Activated CD4-positive, alpha-beta T cell treated with anti-CD3 and anti-CD28 coated beads, Interleukin-2, amount 10 ng/mL, durations not matched to agents 7 days and 5 days (primary cell): Measurements from ENCODE around the gene SPCS1. TPM values are rescaled to one million over a fixed set of nuclear protein-coding genes. Genes with fewer than 3 reads are reported as not detected.

Source experiments
- CTCF ChIA-PET: fragments of 350-600 bp; sonication (Branson Sonifier 250); formaldehyde crosslinking; loops from one replicate; lab custom pipeline; 2021; ENCODE audit warnings: antibody characterized with exemption; lab: Charles Lee
- POLR2A ChIA-PET: fragments of 350-600 bp; sonication (Branson Sonifier 250); formaldehyde crosslinking; loops from one replicate; lab custom pipeline; 2021; ENCODE audit warnings: antibody characterized with exemption; lab: Charles Lee
- DNase-seq: peaks from one replicate; pipeline ENCODE4 v3.0.0-alpha.2; 2020
- H3K27ac Mint-ChIP-seq: one replicate; pipeline ENCODE4 v1.8.0; 2021; ENCODE audit warnings: mild to moderate bottlenecking, moderate library complexity, mixed read lengths
- H3K27me3 Mint-ChIP-seq: one replicate; pipeline ENCODE4 v1.8.0; 2021; ENCODE audit warnings: mixed read lengths
- H3K36me3 Mint-ChIP-seq: one replicate; pipeline ENCODE4 v1.8.0; 2021; ENCODE audit warnings: low read depth, mixed read lengths
- H3K4me1 Mint-ChIP-seq: one replicate; pipeline ENCODE4 v1.8.0; 2021; ENCODE audit warnings: mixed read lengths
- H3K4me3 Mint-ChIP-seq: one replicate; pipeline ENCODE4 v1.8.0; 2021; ENCODE audit warnings: mild to moderate bottlenecking, moderate library complexity, mixed read lengths
- H3K9me3 Mint-ChIP-seq: one replicate; pipeline ENCODE4 v1.8.0; 2021; ENCODE audit warnings: mixed read lengths
- total RNA-seq, 2 experiments: library from RNA; stranded (reverse); gene quantifications; one replicate each; pipeline ENCODE4 v1.2.3, GENCODE V29; 2021

Gene SPCS1
- total RNA-seq, 2 experiments from 2014 or later: 97.0 to 102 TPM

GRCh38 chr3:52754373-52754772, 48.5 kb downstream of the SPCS1 start:
- Mint-ChIP-seq H3K9me3 (no peaks in the 10 kb centered on the region), H3K36me3 (peaks cover 31% of the 10 kb centered on the region), H3K27me3 (no peaks in the 10 kb centered on the region), H3K4me1 (no peaks in the 10 kb centered on the region), H3K27ac (no peak overlapping the region), H3K4me3 (no peak overlapping the region)
- ChIA-PET POLR2A (no interaction called here), CTCF (interaction anchor here (0.6 kb wide), 1 partner anchor 793 kb away, joined by 3 read pairs; no protein-coding TSS in a partner anchor)
- no peak for DNase-seq

GRCh38 chr3:52756141-52756540, 50.2 kb downstream of the SPCS1 start:
- no peaks in the 10 kb centered on the region for H3K27me3 Mint-ChIP-seq
- DNase-seq: no peak
- H3K27ac Mint-ChIP-seq: no peak overlapping the region
- H3K4me3 Mint-ChIP-seq: no peak overlapping the region
- ChIA-PET POLR2A (no interaction called here), CTCF (no interaction called here)
- no peaks in the 10 kb centered on the region for H3K4me1 Mint-ChIP-seq
- peaks cover 28% of the 10 kb centered on the region for H3K36me3 Mint-ChIP-seq
- H3K9me3 Mint-ChIP-seq: no peaks in the 10 kb centered on the region

Other genes starting within 250 kb of the SPCS1 start
- gene STAB1, start 210.8 kb upstream of the SPCS1 start, total RNA-seq: under 1 TPM; 0.02 to 0.15 TPM
- gene NT5DC2, start 172.2 kb upstream of the SPCS1 start, total RNA-seq: 10 to 100 TPM; 22.1 to 23.8 TPM
- gene UQCC5, start 169.5 kb upstream of the SPCS1 start, total RNA-seq: 10 to 100 TPM in 1 of 2 experiments, 1 to 10 TPM in 1; 8.5 to 11.7 TPM
- 10 to 100 TPM; 88.9 to 97.7 TPM for gene PBRM1, start 20.2 kb upstream of the SPCS1 start, total RNA-seq
- 10 to 100 TPM; 74.8 to 79.1 TPM for gene GNL3, start 20.1 kb upstream of the SPCS1 start, total RNA-seq
- gene GLT8D1, start 315 bp upstream of the SPCS1 start, total RNA-seq: 10 to 100 TPM; 43.0 to 47.2 TPM
- 10 to 100 TPM; 21.4 to 22.2 TPM for gene NEK4, start 64.8 kb downstream of the SPCS1 start, total RNA-seq
- not detected for gene ITIH1, start 71.5 kb downstream of the SPCS1 start, total RNA-seq
- gene ITIH3, start 88.7 kb downstream of the SPCS1 start, total RNA-seq: not detected
- gene ITIH4, start 124.6 kb downstream of the SPCS1 start, total RNA-seq: 10 to 100 TPM; 25.5 to 28.6 TPM
- 1 to 10 TPM in 1 of 2 experiments, not detected in 1; 2.8 TPM for gene MUSTN1, start 128.9 kb downstream of the SPCS1 start, total RNA-seq
- 10 to 100 TPM; 30.1 to 35.0 TPM for gene STIMATE, start 191.4 kb downstream of the SPCS1 start, total RNA-seq